Astrocyte (in vitro differentiated cells and primary cell): ENCODE measurements around the gene UQCRH. TPM values are rescaled to one million over a fixed set of nuclear protein-coding genes. Genes with fewer than 3 reads are reported as not detected.
"Not testable (repeated sequence)": the region's sequence is repeated elsewhere in the genome, so short reads cannot be mapped to it uniquely, and the experiment has no call there.

Experiments
- DNase-seq: peaks from one replicate; pipeline ENCODE4 v3.0.0-alpha.2; 2010; ENCODE audit warnings: low read depth
- FAIRE-seq: peaks from 2 replicates; lab custom pipeline; 2011; peaks lifted over from hg19 to GRCh38; lab: Jason Lieb, UNC
- H2AFZ ChIP-seq: 2 replicates; pipeline ENCODE4 v1.6.0; 2012; ENCODE audit warnings: low read depth, low read length, inconsistent platforms
- H3K27ac ChIP-seq: 2 replicates; pipeline ENCODE4 v1.5.1; 2011; ENCODE audit warnings: low read depth, low read length, inconsistent platforms
- H3K27me3 ChIP-seq: 2 replicates; pipeline ENCODE4 v1.6.0; 2011; ENCODE audit warnings: low read length, inconsistent platforms; ENCODE audit not compliant: insufficient read depth
- H3K36me3 ChIP-seq: 2 replicates; pipeline ENCODE4 v1.5.1; 2011; ENCODE audit warnings: low read length, inconsistent platforms; ENCODE audit not compliant: insufficient read depth
- H3K4me1 ChIP-seq: 2 replicates; pipeline ENCODE4 v1.5.1; 2011; ENCODE audit warnings: low read length, inconsistent platforms; ENCODE audit not compliant: insufficient read depth
- H3K4me2 ChIP-seq: 2 replicates; pipeline ENCODE4 v1.6.0; 2012; ENCODE audit warnings: low read length, inconsistent platforms
- H3K4me3 ChIP-seq: 2 replicates; pipeline ENCODE4 v1.5.1; 2011; ENCODE audit warnings: low read depth, mild to moderate bottlenecking, low read length, inconsistent platforms; ENCODE audit not compliant: insufficient read depth
- H3K79me2 ChIP-seq: 2 replicates; pipeline ENCODE4 v1.6.0; 2012; ENCODE audit warnings: mild to moderate bottlenecking, low read length, inconsistent platforms; ENCODE audit not compliant: insufficient read depth
- H3K9ac ChIP-seq: 2 replicates; pipeline ENCODE4 v1.6.0; 2012; ENCODE audit warnings: mild to moderate bottlenecking, low read length, inconsistent platforms
- H3K9me3 ChIP-seq: 2 replicates; pipeline ENCODE4 v1.5.1; 2012; ENCODE audit warnings: low read depth, mild to moderate bottlenecking, low read length, inconsistent platforms; ENCODE audit not compliant: insufficient read depth
- H4K20me1 ChIP-seq: 2 replicates; pipeline ENCODE4 v1.6.0; 2012; ENCODE audit warnings: low read length, inconsistent platforms; ENCODE audit not compliant: insufficient read depth
- H3K27ac Mint-ChIP-seq: one replicate; pipeline ENCODE4 v1.8.0; 2021; ENCODE audit warnings: mild to moderate bottlenecking, mixed read lengths; ENCODE audit not compliant: unreplicated experiment
- H3K27me3 Mint-ChIP-seq: one replicate; pipeline ENCODE4 v1.8.0; 2021; ENCODE audit warnings: low read depth, mixed read lengths; ENCODE audit not compliant: unreplicated experiment
- H3K36me3 Mint-ChIP-seq: one replicate; pipeline ENCODE4 v1.8.0; 2021; ENCODE audit warnings: low read depth, mixed read lengths; ENCODE audit not compliant: unreplicated experiment
- H3K4me1 Mint-ChIP-seq: one replicate; pipeline ENCODE4 v1.8.0; 2021; ENCODE audit warnings: low read depth, mixed read lengths; ENCODE audit not compliant: unreplicated experiment
- H3K4me3 Mint-ChIP-seq: one replicate; pipeline ENCODE4 v1.8.0; 2021; ENCODE audit warnings: mild to moderate bottlenecking, moderate library complexity, mixed read lengths; ENCODE audit not compliant: unreplicated experiment
- H3K9me3 Mint-ChIP-seq: one replicate; pipeline ENCODE4 v1.8.0; 2021; ENCODE audit warnings: mild to moderate bottlenecking, mixed read lengths; ENCODE audit not compliant: unreplicated experiment
- EZH2 ChIP-seq: IDR thresholded peaks from 2 replicates; pipeline ENCODE4 v1.6.1; 2012; ENCODE audit warnings: mild to moderate bottlenecking, low read length, inconsistent platforms; ENCODE audit not compliant: insufficient read depth
- total RNA-seq: library from RNA; stranded (reverse); gene quantifications from 2 replicates; pipeline ENCODE4 v1.2.1, GENCODE V29; 2021
- TF ChIP-seq, protein P1 (sequence below): IDR thresholded peaks from 2 replicates; pipeline ENCODE4 v1.5.1; 2011; ENCODE audit warnings: low read depth, mild to moderate bottlenecking, inconsistent platforms, low read length, moderate library complexity; ENCODE audit not compliant: insufficient read depth

The UQCRH gene
- total RNA-seq, 1 donor from 2014 or later = 337 TPM

DNA sequence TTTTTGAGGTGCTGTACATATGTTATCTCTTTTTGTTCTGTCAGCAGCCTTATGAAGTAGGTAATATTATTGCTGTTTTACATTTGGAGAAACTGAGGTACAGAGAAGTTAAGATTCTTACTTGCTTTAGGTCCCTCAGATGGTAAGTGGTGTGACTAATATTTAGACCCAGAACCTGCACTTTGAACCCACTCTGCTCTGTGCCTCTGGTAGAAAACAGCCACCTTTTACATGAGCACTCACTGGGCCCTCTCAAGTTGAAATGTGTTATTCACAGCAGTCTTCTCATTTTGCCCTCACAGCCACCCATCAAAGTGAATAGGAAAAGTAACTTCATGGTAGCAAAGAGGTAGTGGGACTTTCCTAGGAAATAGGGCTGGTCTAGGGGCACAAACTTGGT, 41.8 kb downstream of the UQCRH start:
- FAIRE-seq = no peak
- peaks cover 36% of the 10 kb centered on the region for H3K36me3 Mint-ChIP-seq
- no peak overlapping the region for H3K4me3 ChIP-seq

DNA sequence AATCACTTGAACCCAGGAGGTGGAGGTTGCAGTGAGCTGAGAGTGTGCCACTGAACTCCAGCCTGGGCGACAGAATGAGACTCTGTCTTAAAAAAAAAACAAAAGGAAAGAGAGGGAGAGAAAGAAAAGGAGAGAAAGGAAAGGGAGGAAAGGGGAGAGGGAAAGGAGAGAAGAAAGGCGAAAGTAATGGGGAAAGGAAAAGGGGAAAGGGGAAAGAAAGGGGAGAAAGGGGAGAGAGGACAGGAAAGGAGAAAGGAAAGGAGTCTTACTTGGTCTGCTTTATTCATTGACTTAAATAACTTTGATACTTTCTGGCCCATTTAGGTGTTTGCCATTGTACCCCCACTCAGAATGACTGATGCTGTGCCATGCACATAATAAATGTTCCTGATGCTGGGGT, 48.9 kb downstream of the UQCRH start:
- Mint-ChIP-seq H3K4me1 (no peaks in the 10 kb centered on the region), H3K4me3 (no peak overlapping the region), H3K27me3 (no peaks in the 10 kb centered on the region), H3K9me3 (no peaks in the 10 kb centered on the region), H3K36me3 (peaks cover 20% of the 10 kb centered on the region), H3K27ac (no peak overlapping the region)
- Histone ChIP-seq H4K20me1 (no peaks in the 10 kb centered on the region), H3K9ac (no peak overlapping the region), H3K4me1 (no peaks in the 10 kb centered on the region), H3K4me2 (no peak overlapping the region), H2AFZ (no peak overlapping the region), H3K27ac (no peak overlapping the region), H3K4me3 (no peak overlapping the region), H3K9me3 (no peaks in the 10 kb centered on the region), H3K36me3 (peaks cover 10% of the 10 kb centered on the region), H3K27me3 (no peaks in the 10 kb centered on the region), H3K79me2 (no peaks in the 10 kb centered on the region)
- DNase-seq (no peak), FAIRE-seq (no peak)
- no peak for TF ChIP-seq EZH2
- TF ChIP-seq, protein P1, sequence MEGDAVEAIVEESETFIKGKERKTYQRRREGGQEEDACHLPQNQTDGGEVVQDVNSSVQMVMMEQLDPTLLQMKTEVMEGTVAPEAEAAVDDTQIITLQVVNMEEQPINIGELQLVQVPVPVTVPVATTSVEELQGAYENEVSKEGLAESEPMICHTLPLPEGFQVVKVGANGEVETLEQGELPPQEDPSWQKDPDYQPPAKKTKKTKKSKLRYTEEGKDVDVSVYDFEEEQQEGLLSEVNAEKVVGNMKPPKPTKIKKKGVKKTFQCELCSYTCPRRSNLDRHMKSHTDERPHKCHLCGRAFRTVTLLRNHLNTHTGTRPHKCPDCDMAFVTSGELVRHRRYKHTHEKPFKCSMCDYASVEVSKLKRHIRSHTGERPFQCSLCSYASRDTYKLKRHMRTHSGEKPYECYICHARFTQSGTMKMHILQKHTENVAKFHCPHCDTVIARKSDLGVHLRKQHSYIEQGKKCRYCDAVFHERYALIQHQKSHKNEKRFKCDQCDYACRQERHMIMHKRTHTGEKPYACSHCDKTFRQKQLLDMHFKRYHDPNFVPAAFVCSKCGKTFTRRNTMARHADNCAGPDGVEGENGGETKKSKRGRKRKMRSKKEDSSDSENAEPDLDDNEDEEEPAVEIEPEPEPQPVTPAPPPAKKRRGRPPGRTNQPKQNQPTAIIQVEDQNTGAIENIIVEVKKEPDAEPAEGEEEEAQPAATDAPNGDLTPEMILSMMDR = no peak

More for the DNA sequence above, 41.8 kb downstream of the UQCRH start:
- DNase-seq = no peak
- Histone ChIP-seq H4K20me1 (peaks cover 34% of the 10 kb centered on the region), H2AFZ (no peak overlapping the region), H3K27ac (no peak overlapping the region), H3K27me3 (no peaks in the 10 kb centered on the region), H3K4me2 (no peak overlapping the region), H3K36me3 (peaks cover 9% of the 10 kb centered on the region), H3K79me2 (peaks cover 33% of the 10 kb centered on the region), H3K9me3 (no peaks in the 10 kb centered on the region), H3K9ac (no peak overlapping the region), H3K4me1 (peaks cover 14% of the 10 kb centered on the region)
- Mint-ChIP-seq H3K27me3 (peaks cover 2% of the 10 kb centered on the region), H3K27ac (no peak overlapping the region), H3K4me1 (peaks cover 15% of the 10 kb centered on the region), H3K4me3 (no peak overlapping the region), H3K9me3 (no peaks in the 10 kb centered on the region)
- TF ChIP-seq, protein P1 = no peak
- TF ChIP-seq EZH2 = no peak

DNA sequence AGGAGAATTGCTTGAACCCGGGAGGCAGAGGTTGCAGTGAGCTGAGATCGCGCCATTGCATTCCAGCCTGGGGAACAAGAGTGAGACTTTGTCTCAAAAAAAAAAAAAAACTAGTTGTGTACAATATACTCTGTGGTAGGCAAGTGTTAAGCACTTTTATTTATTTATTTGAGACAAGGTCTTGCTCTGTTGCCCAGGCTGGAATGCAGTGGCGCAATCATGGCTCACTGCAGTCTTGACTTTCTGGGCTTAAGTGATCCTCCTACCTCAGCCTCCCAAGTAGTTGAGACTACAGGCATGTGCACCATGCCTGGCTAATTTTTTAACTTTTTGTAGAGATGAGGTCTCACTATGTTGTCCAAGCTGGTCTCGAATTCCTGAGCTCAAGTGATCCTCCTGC, 52.4 kb downstream of the UQCRH start:
- H3K4me3 Mint-ChIP-seq = not testable (repeated sequence)
- H3K36me3 ChIP-seq = peaks cover 15% of the 10 kb centered on the region

More for the DNA sequence above, 52.4 kb downstream of the UQCRH start:
- H3K4me1 Mint-ChIP-seq, H3K9me3 Mint-ChIP-seq, H3K9ac ChIP-seq, H3K4me2 ChIP-seq, H3K27me3 Mint-ChIP-seq, DNase-seq, H3K4me3 ChIP-seq, H3K27ac Mint-ChIP-seq, H3K27me3 ChIP-seq, H4K20me1 ChIP-seq, FAIRE-seq, H3K4me1 ChIP-seq, H2AFZ ChIP-seq, H3K79me2 ChIP-seq, H3K9me3 ChIP-seq, H3K27ac ChIP-seq: not testable (repeated sequence)
- peaks cover 12% of the 10 kb centered on the region for H3K36me3 Mint-ChIP-seq
